Germinal center (tissue), 1 donor: Measurements from ENCODE around the gene DBNDD1.
"Not testable (repeated sequence)": the region's sequence is repeated elsewhere in the genome, so short reads cannot be mapped to it uniquely, and the experiment has no call there.

Source experiments
- DNase-seq: peaks from one replicate; pipeline ENCODE4 v3.0.0; 2012; ENCODE audit warnings: mixed read lengths, low spot score

Gene DBNDD1

GRCh38 chr16:90011508-90011819 lies 7.8 kb downstream of the DBNDD1 start:
- DNase-seq: no peak

DNA sequence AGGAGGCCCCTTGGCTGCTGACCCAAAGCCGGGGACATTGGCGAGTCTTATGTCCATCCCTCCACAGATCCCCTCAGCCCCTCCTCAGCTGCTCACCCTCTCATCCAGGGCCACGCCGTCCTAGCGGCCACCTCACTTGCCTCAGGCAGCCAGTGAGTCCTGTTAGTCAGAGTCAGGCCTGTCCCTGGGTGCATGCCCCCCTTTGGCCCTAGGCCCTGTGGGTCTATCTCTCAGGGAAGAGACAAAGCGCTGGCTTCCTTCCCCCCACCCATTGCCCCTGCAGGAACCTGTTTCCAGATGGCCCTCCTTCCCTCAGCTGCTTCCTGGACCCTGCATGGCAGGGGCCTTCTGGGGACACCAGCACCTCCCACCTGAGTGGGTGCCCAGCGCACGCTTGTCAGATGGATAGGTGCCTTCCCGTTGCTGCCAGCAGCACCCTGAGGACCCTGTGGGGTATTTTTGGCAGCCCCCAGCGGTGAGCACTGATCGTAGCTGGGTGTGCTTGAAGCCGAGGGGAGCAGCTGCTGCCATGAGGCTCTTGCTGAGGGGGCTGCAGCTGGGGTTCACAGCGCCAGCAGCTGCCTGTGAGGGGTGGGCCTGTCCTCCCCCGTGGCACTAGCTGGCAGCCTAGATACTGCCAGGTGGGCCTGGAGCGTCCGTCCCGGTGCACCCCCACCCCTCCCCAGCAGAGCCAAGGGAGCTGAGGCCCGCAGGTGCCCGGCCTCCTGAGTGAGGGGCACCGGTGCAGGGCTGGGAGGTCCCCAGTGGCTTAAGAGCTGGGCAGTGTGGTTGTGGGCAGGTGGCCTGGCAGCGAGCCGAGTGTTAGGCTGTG lies 8.4 kb downstream of the DBNDD1 start:
- no peak for DNase-seq

DNA sequence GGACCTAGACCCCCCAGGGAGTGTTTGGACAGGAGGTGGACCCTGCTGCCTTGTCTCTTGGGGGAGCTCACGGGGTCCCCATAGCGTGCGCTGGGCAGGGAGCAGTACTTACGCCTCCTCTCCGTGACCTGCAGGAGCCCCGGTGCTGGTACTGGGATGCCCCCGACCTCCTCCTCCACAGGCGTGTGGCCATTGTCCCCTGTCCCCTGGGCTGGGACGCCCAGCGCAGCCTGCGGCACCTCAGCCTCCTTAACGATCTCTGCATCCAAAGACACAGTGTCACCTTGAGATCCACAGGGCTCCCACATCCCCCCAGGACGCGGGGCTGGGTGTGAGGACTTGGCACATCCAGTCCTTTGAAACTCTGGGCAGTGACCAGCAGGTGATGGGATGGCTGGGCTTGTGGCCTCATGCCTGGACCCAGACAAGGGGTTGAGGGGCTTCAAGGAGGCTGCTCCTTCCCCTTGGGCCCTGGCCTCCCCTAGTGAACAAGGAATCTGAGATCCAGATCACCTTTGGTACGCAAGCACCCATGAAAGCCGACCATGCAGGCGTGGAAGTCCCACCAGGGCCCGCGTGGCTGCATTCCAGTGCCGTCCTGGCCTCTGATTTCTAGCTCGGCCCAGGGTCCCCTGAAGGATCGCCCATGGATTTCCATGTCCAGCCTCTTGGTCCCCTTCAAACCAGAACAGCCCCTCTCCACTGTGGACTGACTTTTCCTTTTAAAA lies 9.9 kb downstream of the DBNDD1 start:
- DNase-seq: no peak

GRCh38 chr16:90008708-90009145 lies 10.5 kb downstream of the DBNDD1 start:
- peak; percentile 70 for DNase-seq

DNA sequence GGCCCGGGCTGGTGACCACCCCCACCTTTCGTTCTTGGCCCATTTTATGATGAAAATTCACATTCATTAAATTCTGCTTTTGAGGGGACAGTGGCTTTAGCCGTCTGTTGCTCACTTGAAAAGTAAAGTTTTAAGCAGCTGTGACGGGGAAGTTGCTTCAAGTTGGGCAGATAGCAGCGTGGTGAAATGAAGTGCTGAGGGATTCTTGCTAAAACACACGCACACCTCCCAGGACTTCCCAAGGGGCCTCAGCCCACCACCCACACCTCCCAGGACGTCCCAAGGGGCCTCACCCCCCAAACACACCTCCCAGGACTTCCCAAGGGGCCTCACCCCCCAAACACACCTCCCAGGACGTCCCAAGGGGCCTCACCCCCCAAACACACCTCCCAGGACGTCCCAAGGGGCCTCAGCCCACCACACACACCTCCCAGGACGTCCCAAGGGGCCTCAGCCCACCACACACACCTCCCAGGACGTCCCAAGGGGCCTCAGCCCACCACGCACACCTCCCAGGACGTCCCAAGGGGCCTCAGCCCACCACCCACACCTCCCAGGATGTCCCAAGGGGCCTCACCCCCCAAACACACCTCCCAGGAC lies 11.5 kb downstream of the DBNDD1 start:
- peak; percentile 61 for DNase-seq

DNA sequence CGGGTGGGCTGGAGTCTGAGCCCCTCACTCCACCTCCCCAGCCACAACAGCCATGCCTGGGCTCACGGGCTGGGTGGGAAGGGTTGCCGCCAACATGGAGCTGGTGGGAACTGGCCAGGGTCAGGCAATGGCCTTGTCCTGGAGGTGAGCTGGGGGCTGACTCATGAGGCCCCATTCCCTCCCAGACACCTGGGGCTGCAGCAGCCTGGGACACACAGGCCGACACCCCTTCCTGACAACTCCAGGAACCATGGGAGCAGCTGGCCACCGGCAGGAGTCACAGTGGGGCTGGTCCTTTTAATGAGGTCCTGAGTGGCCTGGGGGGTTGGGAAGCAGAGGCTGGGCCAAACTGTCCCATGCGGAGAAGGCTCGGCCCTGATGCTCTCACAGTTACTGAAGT lies 12.2 kb downstream of the DBNDD1 start:
- no peak for DNase-seq

DNA sequence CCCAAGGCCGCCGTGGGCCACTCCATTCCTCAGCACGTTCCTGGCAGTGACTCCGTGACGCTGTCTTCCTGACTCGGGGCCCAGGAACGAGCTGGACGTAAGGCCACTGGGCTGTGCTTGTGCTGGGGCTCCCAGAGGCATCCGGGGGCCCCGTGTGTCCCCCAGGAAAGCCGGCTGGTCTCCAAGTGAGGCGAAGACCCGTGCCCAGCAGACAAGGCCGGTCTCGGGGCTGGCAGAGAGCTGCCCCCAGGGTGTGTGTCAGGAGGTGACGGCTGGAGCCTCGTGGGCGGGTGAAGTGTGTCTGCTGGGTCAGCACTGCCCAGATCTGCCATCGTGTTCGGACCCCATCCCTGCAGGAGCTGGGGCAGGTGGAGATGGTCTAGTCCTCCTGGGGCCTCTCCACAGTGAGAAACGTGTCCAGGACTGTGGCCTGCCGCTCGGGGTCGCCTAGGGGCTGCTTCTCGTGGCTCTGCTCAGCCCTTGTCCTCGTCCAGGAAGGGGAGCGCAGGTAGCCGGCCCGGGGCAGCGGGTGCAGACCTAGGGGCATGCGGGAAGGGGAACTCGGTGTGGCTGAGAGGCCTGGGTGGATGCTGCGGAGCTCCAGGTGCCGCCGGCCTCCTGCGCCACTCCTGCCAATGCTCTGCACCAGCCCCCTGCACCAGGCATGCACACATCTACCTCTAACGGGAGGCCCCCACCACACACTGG lies 13.1 kb downstream of the DBNDD1 start:
- DNase-seq: no peak

GRCh38 chr16:90004577-90004976 lies 14.7 kb downstream of the DBNDD1 start:
- no peak for DNase-seq

GRCh38 chr16:90002759-90003158 lies 16.5 kb downstream of the DBNDD1 start:
- no peak for DNase-seq

- DNase-seq: no peak
Measured at GRCh38 chr16:90001761-90002503, 17.3 kb downstream of the DBNDD1 start.

- peak; percentile 50 for DNase-seq
Measured at GRCh38 chr16:90000733-90001427, 18.4 kb downstream of the DBNDD1 start.

DNA sequence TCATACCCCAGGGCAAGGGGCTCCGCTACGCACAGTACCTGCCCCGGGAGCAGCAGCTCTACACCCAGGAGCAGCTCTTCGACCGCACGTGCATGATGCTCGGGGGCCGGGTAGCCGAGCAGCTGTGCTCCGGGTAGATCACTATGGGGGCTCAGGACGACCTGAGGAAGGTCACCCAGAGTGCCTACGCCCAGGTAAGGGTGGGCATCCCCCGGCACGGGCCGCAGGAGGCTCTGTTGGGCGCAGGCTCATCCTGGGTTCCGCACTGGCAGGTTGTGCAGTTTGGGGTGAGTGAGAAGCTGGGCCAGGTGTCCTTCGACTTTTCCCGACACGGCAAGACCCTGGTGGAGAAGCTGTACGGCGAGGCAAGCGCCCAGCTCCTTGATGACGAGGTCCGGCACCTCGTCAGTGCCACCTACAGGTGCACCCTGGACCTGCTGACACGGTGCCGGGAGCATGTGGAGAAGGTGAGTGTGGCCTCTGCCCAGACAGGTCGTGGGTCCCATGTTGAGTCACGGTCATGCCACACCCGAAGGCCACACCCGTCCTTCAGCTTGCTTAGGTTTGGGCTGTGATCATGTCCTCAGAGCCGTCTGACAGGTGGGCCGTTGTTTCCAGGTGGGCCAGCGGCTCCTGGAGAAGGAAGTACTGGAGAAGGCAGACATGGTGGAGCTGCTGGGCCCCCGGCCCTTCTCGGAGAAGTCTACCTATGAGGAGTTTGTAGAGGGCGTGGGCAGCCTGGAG lies 19.3 kb downstream of the DBNDD1 start:
- DNase-seq: no peak

GRCh38 chr16:89996178-89996489 lies 23.1 kb downstream of the DBNDD1 start:
- no peak for DNase-seq

DNA sequence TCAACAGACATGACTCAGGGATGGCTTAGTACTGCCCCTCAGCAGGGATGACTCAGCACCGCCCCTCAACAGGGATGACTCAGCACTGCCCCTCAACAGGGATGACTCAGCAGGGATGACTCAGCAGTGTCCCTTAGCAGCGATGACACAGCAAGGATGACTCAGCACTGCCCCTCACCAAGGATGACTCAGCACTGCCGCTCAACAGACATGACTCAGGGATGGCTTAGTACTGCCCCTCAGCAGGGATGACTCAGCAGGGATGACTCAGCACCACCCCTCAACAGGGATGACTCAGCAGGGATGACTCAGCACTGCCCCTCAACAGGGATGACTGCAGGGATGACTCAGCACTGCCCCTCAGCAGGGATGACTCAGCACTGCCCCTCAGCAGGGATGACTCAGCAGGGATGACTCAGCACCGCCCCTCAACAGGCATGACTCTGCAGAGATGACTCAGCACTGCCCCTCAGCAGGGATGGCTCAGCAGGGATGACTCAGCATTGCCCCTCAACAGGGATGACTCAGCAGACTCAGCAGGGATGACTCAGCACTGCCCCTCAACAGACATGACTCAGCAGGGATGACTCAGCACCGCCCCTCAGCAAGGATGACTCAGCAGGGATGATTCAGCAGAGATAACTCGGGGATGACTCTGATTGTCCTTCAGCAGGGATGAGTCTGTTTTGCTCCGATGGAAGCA lies 23.6 kb downstream of the DBNDD1 start:
- DNase-seq: not testable (repeated sequence)

- not testable (repeated sequence) for DNase-seq
Measured at GRCh38 chr16:89994721-89995474, 24.4 kb downstream of the DBNDD1 start.

DNA sequence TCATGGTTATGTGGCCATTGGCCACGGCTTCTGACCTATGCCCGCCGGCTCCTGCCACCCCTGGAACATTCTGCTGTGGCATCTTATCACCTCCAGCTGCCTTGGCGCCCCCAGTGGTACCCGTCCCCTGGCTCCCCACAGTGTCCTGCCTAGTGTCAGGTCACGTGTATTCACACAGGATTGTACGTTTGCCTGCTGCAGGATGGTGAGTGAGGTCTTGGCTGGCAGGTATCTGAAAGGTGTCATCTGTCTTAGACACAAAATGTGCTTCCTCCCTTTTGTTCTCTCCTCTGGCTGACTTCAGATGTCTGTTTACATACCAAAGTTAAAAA lies 24.9 kb downstream of the DBNDD1 start:
- DNase-seq: no peak

DNA sequence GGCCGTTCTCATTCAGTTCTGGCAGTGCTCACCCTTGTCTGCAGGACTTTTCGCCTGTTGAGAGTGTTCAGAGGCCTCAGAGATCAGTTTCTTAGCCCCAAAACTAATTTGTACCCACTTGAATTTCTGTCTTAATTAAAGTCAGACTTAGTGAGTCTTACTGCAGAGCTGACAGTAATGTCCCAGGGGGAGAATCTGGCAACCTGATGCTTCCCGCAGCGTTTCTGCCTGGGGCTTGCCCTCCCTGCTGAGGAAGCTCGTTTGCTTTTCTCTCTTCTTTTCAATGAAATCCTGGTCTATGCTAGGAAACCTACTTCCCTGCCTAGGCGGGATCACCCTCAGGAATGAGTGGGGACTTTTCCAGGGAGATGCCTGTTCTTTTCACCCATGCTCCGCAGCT lies 25.3 kb downstream of the DBNDD1 start:
- DNase-seq: no peak

DNA sequence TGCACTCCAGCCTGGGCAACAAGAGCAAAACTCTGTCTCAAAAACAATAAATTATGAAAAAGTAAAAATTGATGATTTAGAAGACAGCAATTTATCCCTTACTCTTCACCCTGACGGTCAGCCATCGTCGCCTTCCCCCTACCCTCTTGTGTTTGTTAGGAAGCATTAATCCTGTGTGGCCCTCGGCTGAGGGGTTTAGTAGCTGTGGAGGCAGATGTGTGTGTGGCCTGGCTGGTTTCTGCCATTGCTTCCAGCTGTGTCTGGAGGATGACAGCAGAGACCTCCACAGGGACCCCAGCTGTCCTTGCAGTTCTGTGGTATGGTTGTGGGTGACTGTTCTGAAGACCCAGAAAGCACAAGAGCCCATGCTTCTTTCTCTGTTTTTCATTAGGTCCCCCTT lies 25.9 kb downstream of the DBNDD1 start:
- DNase-seq: no peak

- no peak for DNase-seq
Measured at GRCh38 chr16:89990799-89991198, 28.5 kb downstream of the DBNDD1 start.
